ENCODE data around the gene MOK. TPM values are rescaled to one million over a fixed set of nuclear protein-coding genes. Genes with fewer than 3 reads are reported as not detected.

Gene MOK
- total and polyA plus RNA-seq, 2 of the 4 experiments (the other 2 are of a cell fraction), result 16.8 to 48.5 TPM

DNA sequence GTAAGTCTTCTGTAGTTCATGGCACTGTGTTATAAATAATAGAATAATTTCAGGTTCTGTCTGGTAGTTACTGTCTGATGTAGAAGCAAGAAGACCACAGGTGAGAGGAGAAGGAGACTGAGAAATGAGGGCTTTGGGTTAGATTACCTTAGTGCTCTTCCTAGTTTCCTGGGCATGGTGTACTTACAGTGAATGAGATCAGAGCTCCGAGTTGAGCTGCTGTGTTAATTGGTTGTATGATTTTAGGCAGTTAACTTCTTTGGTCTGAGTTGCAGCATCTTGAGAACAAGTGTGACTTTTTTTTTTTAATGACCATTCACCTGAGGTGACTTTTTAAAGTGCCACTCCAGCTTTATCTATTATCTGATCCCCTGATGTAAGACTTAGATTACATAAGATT lies 123.8 kb downstream of the MOK start:
- H3K4me2 ChIP-seq (ENCODE audit: low read depth, low read length), result no peak overlapping the region
- BruUV-seq (replicated peaks), result no TSS peak
- intact Hi-C loops (cut with micrococcal nuclease), result no loop called here

More for the DNA sequence above, 123.8 kb downstream of the MOK start:
- Histone ChIP-seq H4K5ac (ENCODE audit: low read depth, low read length) (no peak overlapping the region), H4K20me1 (ENCODE audit: insufficient read depth, low read length) (peaks cover 74% of the 10 kb centered on the region), H2BK15ac (ENCODE audit: low read depth, low read length) (no peak overlapping the region), H3K14ac (replicated peaks; ENCODE audit: low read depth, low read length) (no peak overlapping the region), H4K8ac (ENCODE audit: low read depth in 2 of 2, low read length in 2 of 2) (no peak overlapping the region), H3K9me3 (ENCODE audit: control insufficient read depth, insufficient read depth, low read length) (no peaks in the 10 kb centered on the region), H2AK5ac (ENCODE audit: low read depth, low read length) (no peak overlapping the region), H3K4me3 (ENCODE audit: insufficient read depth, low read depth, low read length) (no peak overlapping the region), H3K9ac (ENCODE audit: low read depth, low read length) (no peak overlapping the region), H2BK120ac (ENCODE audit: low read depth, low read length) (no peak overlapping the region), H3K4me1 (ENCODE audit: control insufficient read depth, insufficient read depth, low read length) (no peaks in the 10 kb centered on the region; the same call in 1 of the 2 replicates), H3K27ac (ENCODE audit: insufficient read depth, low read length) (no peak overlapping the region), H2AFZ (replicated peaks; ENCODE audit: low read length, poor library complexity) (no peak overlapping the region), H2BK5ac (ENCODE audit: low read depth, low read length, poor library complexity, severe bottlenecking) (no peak overlapping the region), H2BK20ac (ENCODE audit: low read depth, low read length) (no peak overlapping the region), H3K27me3 (ENCODE audit: control insufficient read depth, insufficient read depth, low read length) (no peaks in the 10 kb centered on the region), H3K79me1 (ENCODE audit: low read depth in 1 of 2, low read length in 2 of 2) (peaks cover 37 to 79% of the 10 kb centered on the region in 2 experiments), H3K9me1 (ENCODE audit: insufficient read depth, low read length) (peaks cover 8% of the 10 kb centered on the region), H3K18ac (ENCODE audit: low read depth, low read length) (no peak overlapping the region), H2AK9ac (replicated peaks; ENCODE audit: low read depth, low read length, poor library complexity) (no peak overlapping the region), H4K91ac (ENCODE audit: insufficient read depth, low read depth, low read length) (no peak overlapping the region), H3K23ac (ENCODE audit: low read depth, low read length) (no peak overlapping the region), H3K56ac (ENCODE audit: extremely low read depth, insufficient read depth, low read length) (no peak overlapping the region), H3K4ac (ENCODE audit: low read depth, low read length) (no peak overlapping the region), H3K36me3 (ENCODE audit: control insufficient read depth, insufficient read depth, low read length) (peaks cover 1% of the 10 kb centered on the region; the same call in 1 of the 2 replicates)
- dilution Hi-C loops (cut with HindIII; ENCODE audit: low sequenced_read_pairs, unreplicated experiment) (no loop called here), in situ Hi-C loops (cut with MboI; ENCODE audit: low sequenced_read_pairs) (no loop called here)
- TF ChIP-seq RAD21 (IDR thresholded peaks at IDR 0.05; ENCODE audit: low read length) (no peak), CHD1 (IDR thresholded peaks at IDR 0.05; ENCODE audit: low read depth, low read length) (no peak), SMC3 (IDR thresholded peaks at IDR 0.05; ENCODE audit: low read depth, low read length) (no peak), MAFK (IDR thresholded peaks at IDR 0.05; ENCODE audit: low read depth, low read length) (no peak), NFE2L2 (IDR thresholded peaks at IDR 0.05; ENCODE audit: low read depth, low read length) (no peak), CEBPB (IDR thresholded peaks at IDR 0.05; ENCODE audit: low read depth, low read length) (no peak), RCOR1 (IDR thresholded peaks at IDR 0.05; ENCODE audit: insufficient replicate concordance, low read length) (no peak), RFX5 (IDR thresholded peaks at IDR 0.05; ENCODE audit: low read depth, low read length) (no peak), MXI1 (IDR thresholded peaks at IDR 0.05; ENCODE audit: borderline replicate concordance, low read depth, low read length) (no peak), FOS (IDR thresholded peaks at IDR 0.05; ENCODE audit: low read depth, low read length) (no peak), MAZ (IDR thresholded peaks at IDR 0.05; ENCODE audit: borderline replicate concordance, low read depth, low read length) (no peak), BHLHE40 (IDR thresholded peaks at IDR 0.05; ENCODE audit: low read depth, low read length) (no peak), POLR2A (IDR thresholded peaks at IDR 0.05; ENCODE audit: low read depth, low read length) (no peak)
- TF ChIP-seq, protein P1, sequence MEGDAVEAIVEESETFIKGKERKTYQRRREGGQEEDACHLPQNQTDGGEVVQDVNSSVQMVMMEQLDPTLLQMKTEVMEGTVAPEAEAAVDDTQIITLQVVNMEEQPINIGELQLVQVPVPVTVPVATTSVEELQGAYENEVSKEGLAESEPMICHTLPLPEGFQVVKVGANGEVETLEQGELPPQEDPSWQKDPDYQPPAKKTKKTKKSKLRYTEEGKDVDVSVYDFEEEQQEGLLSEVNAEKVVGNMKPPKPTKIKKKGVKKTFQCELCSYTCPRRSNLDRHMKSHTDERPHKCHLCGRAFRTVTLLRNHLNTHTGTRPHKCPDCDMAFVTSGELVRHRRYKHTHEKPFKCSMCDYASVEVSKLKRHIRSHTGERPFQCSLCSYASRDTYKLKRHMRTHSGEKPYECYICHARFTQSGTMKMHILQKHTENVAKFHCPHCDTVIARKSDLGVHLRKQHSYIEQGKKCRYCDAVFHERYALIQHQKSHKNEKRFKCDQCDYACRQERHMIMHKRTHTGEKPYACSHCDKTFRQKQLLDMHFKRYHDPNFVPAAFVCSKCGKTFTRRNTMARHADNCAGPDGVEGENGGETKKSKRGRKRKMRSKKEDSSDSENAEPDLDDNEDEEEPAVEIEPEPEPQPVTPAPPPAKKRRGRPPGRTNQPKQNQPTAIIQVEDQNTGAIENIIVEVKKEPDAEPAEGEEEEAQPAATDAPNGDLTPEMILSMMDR (conservative IDR thresholded peaks at IDR 0.05; ENCODE audit: low read depth, low read length), result no peak
- TF ChIP-seq, protein P2, sequence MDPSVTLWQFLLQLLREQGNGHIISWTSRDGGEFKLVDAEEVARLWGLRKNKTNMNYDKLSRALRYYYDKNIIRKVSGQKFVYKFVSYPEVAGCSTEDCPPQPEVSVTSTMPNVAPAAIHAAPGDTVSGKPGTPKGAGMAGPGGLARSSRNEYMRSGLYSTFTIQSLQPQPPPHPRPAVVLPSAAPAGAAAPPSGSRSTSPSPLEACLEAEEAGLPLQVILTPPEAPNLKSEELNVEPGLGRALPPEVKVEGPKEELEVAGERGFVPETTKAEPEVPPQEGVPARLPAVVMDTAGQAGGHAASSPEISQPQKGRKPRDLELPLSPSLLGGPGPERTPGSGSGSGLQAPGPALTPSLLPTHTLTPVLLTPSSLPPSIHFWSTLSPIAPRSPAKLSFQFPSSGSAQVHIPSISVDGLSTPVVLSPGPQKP (IDR thresholded peaks at IDR 0.05; ENCODE audit: borderline replicate concordance, low read depth, low read length), result no peak
- TF ChIP-seq, protein P3, sequence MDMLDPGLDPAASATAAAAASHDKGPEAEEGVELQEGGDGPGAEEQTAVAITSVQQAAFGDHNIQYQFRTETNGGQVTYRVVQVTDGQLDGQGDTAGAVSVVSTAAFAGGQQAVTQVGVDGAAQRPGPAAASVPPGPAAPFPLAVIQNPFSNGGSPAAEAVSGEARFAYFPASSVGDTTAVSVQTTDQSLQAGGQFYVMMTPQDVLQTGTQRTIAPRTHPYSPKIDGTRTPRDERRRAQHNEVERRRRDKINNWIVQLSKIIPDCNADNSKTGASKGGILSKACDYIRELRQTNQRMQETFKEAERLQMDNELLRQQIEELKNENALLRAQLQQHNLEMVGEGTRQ (IDR thresholded peaks at IDR 0.05; ENCODE audit: low read depth, low read length), result no peak
- no peak for ATAC-seq (ENCODE audit: low read depth)
- DNase-seq, result no peak
- ChIA-PET CTCF (interaction anchor here (0.5 kb wide), 1 partner anchor 149 kb away, joined by 5 read pairs; no protein-coding TSS in a partner anchor), POLR2A (ENCODE audit: unreplicated experiment) (no interaction called here)
- WGBS, 2 experiments (ENCODE audit: extremely low coverage in 2 of 2, insufficient read length in 1 of 2), result no CpG with 5 or more reads among the region's 1 CpG
